ENCODE measurements around the gene GALNT13.

Gene GALNT13

DNA sequence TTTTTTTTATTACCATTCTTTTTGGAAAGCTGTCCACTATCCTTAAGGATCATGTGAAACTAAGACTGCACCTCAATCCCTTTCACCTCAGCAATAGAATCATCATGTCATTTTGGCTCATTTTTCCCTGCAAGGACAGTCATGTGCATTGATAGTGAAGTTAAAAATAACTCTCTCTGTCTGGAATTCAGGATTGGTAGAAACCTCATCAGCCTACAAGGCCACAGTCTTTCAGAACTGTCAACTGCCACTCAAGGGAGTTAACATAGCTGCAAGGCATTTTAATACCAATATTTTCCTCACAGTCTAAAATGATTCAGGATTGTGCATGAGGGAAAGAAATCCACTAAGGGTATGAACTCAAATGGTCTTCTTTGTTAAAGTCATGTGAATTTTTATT lies 625.3 kb downstream of the GALNT13 start:
- no peak for DNase-seq

Measured in NCI-H526 treated with DMSO at 0.1 percent for 48 hours (cell line).